HL-60 (cell line): ENCODE results near the gene INHA.

Source experiments
- DNase-seq, 2 experiments: peaks; one replicate each; pipeline ENCODE4 v3.0.0-alpha.2; 2010 to 2020; ENCODE audit warnings: low read depth in 1 of 2, low spot score in 1 of 2
- H3K27ac ChIP-seq: fragments of 250-450 bp; sonication (Bioruptor Pico); replicated peaks from 2 replicates; pipeline ENCODE4 v1.5.1; 2020; ENCODE audit warnings: mild to moderate bottlenecking, moderate library complexity
- H3K27me3 ChIP-seq: fragments of 250-450 bp; sonication (Bioruptor Pico); 2 replicates; pipeline ENCODE4 v1.5.1; 2021; ENCODE audit warnings: mild to moderate bottlenecking, moderate library complexity; ENCODE audit not compliant: insufficient read depth, poor library complexity, severe bottlenecking
- H3K4me3 ChIP-seq: replicated peaks from 2 replicates; pipeline ENCODE4 v1.5.1; 2011; ENCODE audit warnings: mild to moderate bottlenecking, control low read depth, low read length; ENCODE audit not compliant: insufficient read depth
- GABPA ChIP-seq: IDR thresholded peaks from 2 replicates; pipeline ENCODE4 v1.6.1; 2012; ENCODE audit warnings: low read depth
- POLR2AphosphoS5 ChIP-seq: IDR thresholded peaks from 2 replicates; pipeline ENCODE4 v1.6.1; 2012; ENCODE audit warnings: low read depth
- SPI1 ChIP-seq: IDR thresholded peaks from 2 replicates; pipeline ENCODE4 v1.6.1; 2012; ENCODE audit warnings: low read depth, mild to moderate bottlenecking, borderline replicate concordance
- TF ChIP-seq, protein P1 (sequence below): IDR thresholded peaks from one replicate; pipeline ENCODE4 v1.5.1; 2011; ENCODE audit warnings: low read length, control low read depth, inconsistent platforms; ENCODE audit not compliant: insufficient read depth
- TF ChIP-seq, protein P2 (sequence below): IDR thresholded peaks from 2 replicates; pipeline ENCODE4 v1.6.1; 2012; ENCODE audit warnings: low read depth; ENCODE audit not compliant: insufficient replicate concordance

Gene INHA

GRCh38 chr2:219616550-219616949, 44.4 kb downstream of the INHA start:
- no peak overlapping the region for H3K27ac ChIP-seq
- H3K4me3 ChIP-seq, result no peak overlapping the region
- H3K27me3 ChIP-seq, result no peaks in the 10 kb centered on the region
- TF ChIP-seq SPI1, result no peak
- TF ChIP-seq GABPA, result no peak
- TF ChIP-seq, protein P1, sequence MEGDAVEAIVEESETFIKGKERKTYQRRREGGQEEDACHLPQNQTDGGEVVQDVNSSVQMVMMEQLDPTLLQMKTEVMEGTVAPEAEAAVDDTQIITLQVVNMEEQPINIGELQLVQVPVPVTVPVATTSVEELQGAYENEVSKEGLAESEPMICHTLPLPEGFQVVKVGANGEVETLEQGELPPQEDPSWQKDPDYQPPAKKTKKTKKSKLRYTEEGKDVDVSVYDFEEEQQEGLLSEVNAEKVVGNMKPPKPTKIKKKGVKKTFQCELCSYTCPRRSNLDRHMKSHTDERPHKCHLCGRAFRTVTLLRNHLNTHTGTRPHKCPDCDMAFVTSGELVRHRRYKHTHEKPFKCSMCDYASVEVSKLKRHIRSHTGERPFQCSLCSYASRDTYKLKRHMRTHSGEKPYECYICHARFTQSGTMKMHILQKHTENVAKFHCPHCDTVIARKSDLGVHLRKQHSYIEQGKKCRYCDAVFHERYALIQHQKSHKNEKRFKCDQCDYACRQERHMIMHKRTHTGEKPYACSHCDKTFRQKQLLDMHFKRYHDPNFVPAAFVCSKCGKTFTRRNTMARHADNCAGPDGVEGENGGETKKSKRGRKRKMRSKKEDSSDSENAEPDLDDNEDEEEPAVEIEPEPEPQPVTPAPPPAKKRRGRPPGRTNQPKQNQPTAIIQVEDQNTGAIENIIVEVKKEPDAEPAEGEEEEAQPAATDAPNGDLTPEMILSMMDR, result no peak
- TF ChIP-seq POLR2AphosphoS5, result no peak
- TF ChIP-seq, protein P2, sequence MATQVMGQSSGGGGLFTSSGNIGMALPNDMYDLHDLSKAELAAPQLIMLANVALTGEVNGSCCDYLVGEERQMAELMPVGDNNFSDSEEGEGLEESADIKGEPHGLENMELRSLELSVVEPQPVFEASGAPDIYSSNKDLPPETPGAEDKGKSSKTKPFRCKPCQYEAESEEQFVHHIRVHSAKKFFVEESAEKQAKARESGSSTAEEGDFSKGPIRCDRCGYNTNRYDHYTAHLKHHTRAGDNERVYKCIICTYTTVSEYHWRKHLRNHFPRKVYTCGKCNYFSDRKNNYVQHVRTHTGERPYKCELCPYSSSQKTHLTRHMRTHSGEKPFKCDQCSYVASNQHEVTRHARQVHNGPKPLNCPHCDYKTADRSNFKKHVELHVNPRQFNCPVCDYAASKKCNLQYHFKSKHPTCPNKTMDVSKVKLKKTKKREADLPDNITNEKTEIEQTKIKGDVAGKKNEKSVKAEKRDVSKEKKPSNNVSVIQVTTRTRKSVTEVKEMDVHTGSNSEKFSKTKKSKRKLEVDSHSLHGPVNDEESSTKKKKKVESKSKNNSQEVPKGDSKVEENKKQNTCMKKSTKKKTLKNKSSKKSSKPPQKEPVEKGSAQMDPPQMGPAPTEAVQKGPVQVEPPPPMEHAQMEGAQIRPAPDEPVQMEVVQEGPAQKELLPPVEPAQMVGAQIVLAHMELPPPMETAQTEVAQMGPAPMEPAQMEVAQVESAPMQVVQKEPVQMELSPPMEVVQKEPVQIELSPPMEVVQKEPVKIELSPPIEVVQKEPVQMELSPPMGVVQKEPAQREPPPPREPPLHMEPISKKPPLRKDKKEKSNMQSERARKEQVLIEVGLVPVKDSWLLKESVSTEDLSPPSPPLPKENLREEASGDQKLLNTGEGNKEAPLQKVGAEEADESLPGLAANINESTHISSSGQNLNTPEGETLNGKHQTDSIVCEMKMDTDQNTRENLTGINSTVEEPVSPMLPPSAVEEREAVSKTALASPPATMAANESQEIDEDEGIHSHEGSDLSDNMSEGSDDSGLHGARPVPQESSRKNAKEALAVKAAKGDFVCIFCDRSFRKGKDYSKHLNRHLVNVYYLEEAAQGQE, result no peak
- DNase-seq, result no peak

- no peak overlapping the region for H3K27ac ChIP-seq
- DNase-seq, result no peak
- no peak overlapping the region for H3K4me3 ChIP-seq
- TF ChIP-seq POLR2AphosphoS5 (no peak), SPI1 (no peak), GABPA (no peak)
- TF ChIP-seq, protein P1, result no peak
- TF ChIP-seq, protein P2, result no peak
- H3K27me3 ChIP-seq, result no peaks in the 10 kb centered on the region
Observed at GRCh38 chr2:219618733-219619122, 46.6 kb downstream of the INHA start.

DNA sequence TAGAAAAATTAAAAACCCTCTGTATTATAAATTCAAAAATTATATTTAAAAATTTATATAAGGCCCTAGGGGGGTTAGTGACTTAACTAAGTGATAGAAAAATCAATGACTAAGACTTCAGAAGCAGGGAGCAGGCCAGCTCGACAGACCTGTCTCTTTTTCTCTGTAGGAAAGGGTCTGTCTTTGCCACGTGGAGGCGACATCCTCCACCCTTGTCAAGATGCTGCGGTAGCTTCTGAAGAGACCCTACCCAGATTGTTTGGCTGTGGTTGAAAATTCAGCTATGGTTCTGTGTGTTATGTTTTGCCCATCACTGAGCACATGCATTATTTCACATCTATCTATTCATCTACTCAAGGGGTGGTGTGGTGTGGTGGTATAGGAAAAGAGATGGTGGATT, 47.1 kb downstream of the INHA start:
- Histone ChIP-seq H3K4me3 (no peak overlapping the region), H3K27ac (no peak overlapping the region), H3K27me3 (no peaks in the 10 kb centered on the region)
- TF ChIP-seq, protein P1, result no peak
- no peak for DNase-seq

- Histone ChIP-seq H3K27ac (no peak overlapping the region), H3K27me3 (no peaks in the 10 kb centered on the region), H3K4me3 (no peak overlapping the region)
- TF ChIP-seq POLR2AphosphoS5, result no peak
- DNase-seq, result no peak
Observed at GRCh38 chr2:219620546-219620945, 48.4 kb downstream of the INHA start.
